Kidney (tissue), 14 donors: ENCODE results near the gene RGPD4. TPM values are rescaled to one million over a fixed set of nuclear protein-coding genes. Genes with fewer than 3 reads are reported as not detected.

ENCODE experiments used
- DNase-seq, 5 donors: peaks; one replicate each; pipeline ENCODE4 v3.0.0-alpha.2; 2013 to 2020
- FAIRE-seq: peaks from 2 replicates; lab custom pipeline; 2012; peaks lifted over from hg19 to GRCh38; lab: Jason Lieb, UNC
- H3K27ac ChIP-seq, 2 donors: one replicate each; pipeline ENCODE4 v1.7.0; 2013; ENCODE audit warnings: low read depth in 2 of 2, low read length in 2 of 2, inconsistent platforms in 1 of 2
- H3K27me3 ChIP-seq: one replicate; pipeline ENCODE4 v1.7.1; 2013; ENCODE audit warnings: low read length, inconsistent platforms; ENCODE audit not compliant: control insufficient read depth, insufficient read depth
- H3K36me3 ChIP-seq, 3 donors: one replicate each; pipeline versions ENCODE4 v1.7.0 to v1.7.1; 2013; ENCODE audit warnings: low read length in 3 of 3, control low read depth in 1 of 3, inconsistent platforms in 1 of 3; ENCODE audit not compliant: insufficient read depth in 3 of 3, control insufficient read depth in 2 of 3
- H3K4me1 ChIP-seq, 3 donors: one replicate each; pipeline versions ENCODE4 v1.7.0 to v1.7.1; 2013; ENCODE audit warnings: low read length in 3 of 3, inconsistent platforms in 1 of 3, low read depth in 1 of 3; ENCODE audit not compliant: control insufficient read depth in 2 of 3, insufficient read depth in 2 of 3
- H3K4me3 ChIP-seq, 3 donors: one replicate each; pipeline versions ENCODE4 v1.7.0 to v1.8.1; 2013; ENCODE audit warnings: low read length in 3 of 3, control low read depth in 1 of 3, inconsistent platforms in 1 of 3
- H3K9ac ChIP-seq, 3 donors: one replicate each; pipeline versions ENCODE4 v1.7.0 to v1.7.1; 2013; ENCODE audit warnings: low read length in 3 of 3, control low read depth in 1 of 3, inconsistent platforms in 1 of 3
- H3K9me3 ChIP-seq, 3 donors: one replicate each; pipeline versions ENCODE4 v1.7.0 to v1.7.1; 2013; ENCODE audit warnings: low read length in 3 of 3, control low read depth in 1 of 3, inconsistent platforms in 1 of 3; ENCODE audit not compliant: control insufficient read depth in 2 of 3, insufficient read depth in 1 of 3
- CTCF ChIP-seq: IDR thresholded peaks from 3 replicates; pipeline ENCODE4 v1.5.1; 2012; ENCODE audit warnings: mild to moderate bottlenecking, moderate library complexity, borderline replicate concordance; ENCODE audit not compliant: insufficient read depth; ENCODE audit errors: extremely low read depth
- intact Hi-C: fragments of 100-400 bp; cut with DNase I; formaldehyde crosslinking; loops from one replicate; pipeline ENCODE4 v1.11.1; 2022
- polyA plus RNA-seq: library from polyadenylated mRNA; stranded (reverse); fragments of 350-450 nt; fragmentation: Illumina TruSeq; extraction: RNeasy Lipid Tissue Mini Kit (QIAGEN cat#74804); gene quantifications from one replicate; pipeline ENCODE4 v1.2.3, GENCODE V29; 2014; ENCODE audit warnings: low read depth, low replicate concordance; ENCODE audit not compliant: insufficient read depth
- total RNA-seq: library from RNA; stranded (reverse); fragmentation: NEBNext Ultra II Directional; extraction: Animal tissue kit (Norgen Biotek cat#: 25700); gene quantifications from one replicate; pipeline ENCODE4 v1.2.1, GENCODE V29; 2021
- donor health status: control.
- donor health status: control.
- donor health status: control.
- donor health status: control.
- donor health status: control.
- donor health status: DM: yes; HTN: yes; CAD: no.
- donor health status: Normal renal cell carcinoma (clear cell type).

RGPD4 gene
- total and polyA plus RNA-seq, 2 donors from 2014 or later = not detected

GRCh38 chr2:107807988-107808387, 18.7 kb upstream of the RGPD4 start:
- Histone ChIP-seq H3K27ac (no peak overlapping the region), H3K36me3 (no peaks in the 10 kb centered on the region), H3K9me3 (no peaks in the 10 kb centered on the region), H3K27me3 (no peaks in the 10 kb centered on the region), H3K4me1 (no peaks in the 10 kb centered on the region), H3K4me3 (no peak overlapping the region), H3K9ac (no peak overlapping the region)
- TF ChIP-seq CTCF = no peak
- peak in 2 of 5 donors; percentile 34 to 47 for DNase-seq
- intact Hi-C loops = no loop called here
- no peak for FAIRE-seq

- DNase-seq (peak in 1 of 5 donors; percentile 11), FAIRE-seq (no peak)
- no peak overlapping the region for H3K27ac ChIP-seq
- H3K27me3 ChIP-seq = no peaks in the 10 kb centered on the region
- no peak overlapping the region for H3K9ac ChIP-seq
- no peaks in the 10 kb centered on the region for H3K4me1 ChIP-seq
- no peak for TF ChIP-seq CTCF
- no peaks in the 10 kb centered on the region for H3K36me3 ChIP-seq
- H3K4me3 ChIP-seq = no peak overlapping the region
- intact Hi-C loops = no loop called here
- H3K9me3 ChIP-seq = no peaks in the 10 kb centered on the region
Observed at GRCh38 chr2:107808959-107809358, 17.7 kb upstream of the RGPD4 start.

GRCh38 chr2:107809835-107810234, 16.9 kb upstream of the RGPD4 start:
- Histone ChIP-seq H3K36me3 (no peaks in the 10 kb centered on the region), H3K27me3 (no peaks in the 10 kb centered on the region), H3K27ac (no peak overlapping the region), H3K9ac (no peak overlapping the region), H3K9me3 (no peaks in the 10 kb centered on the region), H3K4me1 (no peaks in the 10 kb centered on the region), H3K4me3 (no peak overlapping the region)
- no peak for FAIRE-seq
- DNase-seq = no peak
- intact Hi-C loops = no loop called here
- no peak for TF ChIP-seq CTCF

GRCh38 chr2:107810734-107811133, 16.0 kb upstream of the RGPD4 start:
- H3K27ac ChIP-seq = no peak overlapping the region
- no peaks in the 10 kb centered on the region for H3K4me1 ChIP-seq
- intact Hi-C loops = no loop called here
- no peaks in the 10 kb centered on the region for H3K27me3 ChIP-seq
- no peaks in the 10 kb centered on the region for H3K9me3 ChIP-seq
- DNase-seq (no peak), FAIRE-seq (no peak)
- H3K36me3 ChIP-seq = no peaks in the 10 kb centered on the region
- TF ChIP-seq CTCF = no peak
- H3K4me3 ChIP-seq = no peak overlapping the region
- no peak overlapping the region for H3K9ac ChIP-seq
